Measurements from ENCODE around the gene MEP1B.

DNA sequence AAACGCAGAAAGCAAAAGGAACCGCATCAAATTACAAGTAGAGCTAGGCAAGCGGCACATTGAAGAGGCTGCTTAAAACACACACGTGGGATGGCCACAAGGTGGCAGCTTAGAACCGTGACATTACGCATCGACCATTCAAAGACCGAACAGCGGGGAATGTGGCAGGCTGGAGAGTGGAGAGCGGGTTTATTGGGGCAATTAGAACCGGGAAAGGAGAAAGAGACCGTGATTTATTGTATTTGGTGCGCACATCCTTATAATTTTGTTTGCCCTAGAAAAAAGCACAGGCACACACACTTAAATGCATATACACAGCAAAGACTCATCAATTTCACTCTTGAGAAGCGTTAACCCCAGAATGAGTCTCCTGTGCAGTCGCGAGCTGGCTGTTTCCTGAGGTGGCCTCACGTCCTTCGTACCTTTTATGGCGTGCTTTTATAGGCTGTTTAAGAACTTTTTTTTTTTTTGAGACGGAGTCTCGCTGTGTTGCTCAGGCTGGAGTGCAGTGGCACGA, 31.7 kb upstream of the MEP1B start:
- TF ChIP-seq, protein P1, sequence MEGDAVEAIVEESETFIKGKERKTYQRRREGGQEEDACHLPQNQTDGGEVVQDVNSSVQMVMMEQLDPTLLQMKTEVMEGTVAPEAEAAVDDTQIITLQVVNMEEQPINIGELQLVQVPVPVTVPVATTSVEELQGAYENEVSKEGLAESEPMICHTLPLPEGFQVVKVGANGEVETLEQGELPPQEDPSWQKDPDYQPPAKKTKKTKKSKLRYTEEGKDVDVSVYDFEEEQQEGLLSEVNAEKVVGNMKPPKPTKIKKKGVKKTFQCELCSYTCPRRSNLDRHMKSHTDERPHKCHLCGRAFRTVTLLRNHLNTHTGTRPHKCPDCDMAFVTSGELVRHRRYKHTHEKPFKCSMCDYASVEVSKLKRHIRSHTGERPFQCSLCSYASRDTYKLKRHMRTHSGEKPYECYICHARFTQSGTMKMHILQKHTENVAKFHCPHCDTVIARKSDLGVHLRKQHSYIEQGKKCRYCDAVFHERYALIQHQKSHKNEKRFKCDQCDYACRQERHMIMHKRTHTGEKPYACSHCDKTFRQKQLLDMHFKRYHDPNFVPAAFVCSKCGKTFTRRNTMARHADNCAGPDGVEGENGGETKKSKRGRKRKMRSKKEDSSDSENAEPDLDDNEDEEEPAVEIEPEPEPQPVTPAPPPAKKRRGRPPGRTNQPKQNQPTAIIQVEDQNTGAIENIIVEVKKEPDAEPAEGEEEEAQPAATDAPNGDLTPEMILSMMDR (IDR thresholded peaks at IDR 0.05; ENCODE audit: low read length): peak; percentile 80
- TF ChIP-seq EZH2 (IDR thresholded peaks at IDR 0.05; ENCODE audit: borderline replicate concordance, low read length): no peak

Measured in OCI-LY1 (cell line).